Lower leg skin (tissue), 3 donors: Measurements from ENCODE around the gene MRAS.

Experiments used
- POLR2A ChIP-seq, 2 donors: fragments of 450-650 bp; IDR thresholded peaks; one replicate each; pipeline ENCODE4 v1.6.1; 2016 to 2017; ENCODE audit warnings: antibody characterized with exemption in 2 of 2, mild to moderate bottlenecking in 1 of 2, moderate library complexity in 1 of 2
- TF ChIP-seq, protein P1 (sequence below), 3 donors: fragments of 450-650 bp; IDR thresholded peaks; one replicate each; pipeline ENCODE4 v1.5.1; 2016; ENCODE audit warnings: antibody characterized with exemption in 3 of 3, mild to moderate bottlenecking in 3 of 3, moderate library complexity in 2 of 3

DNA sequence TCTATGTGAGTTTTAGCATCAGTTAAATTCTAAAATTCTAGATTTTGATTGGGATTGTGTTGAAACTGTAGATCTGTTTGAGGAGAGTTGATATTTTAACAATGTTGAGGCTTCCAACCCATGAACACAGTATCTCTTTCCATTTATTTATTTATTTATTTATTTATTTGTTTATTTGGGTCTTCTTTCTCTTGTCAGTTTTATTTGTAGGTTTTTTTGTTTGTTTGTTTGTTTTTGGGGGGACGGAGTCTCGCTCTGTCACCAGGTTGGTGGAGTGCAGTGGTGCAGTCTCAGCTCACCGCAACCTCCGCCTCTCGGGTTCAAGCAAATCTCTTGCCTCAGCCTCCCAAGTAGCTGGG lies 25.3 kb downstream of the MRAS start:
- TF ChIP-seq, protein P1, sequence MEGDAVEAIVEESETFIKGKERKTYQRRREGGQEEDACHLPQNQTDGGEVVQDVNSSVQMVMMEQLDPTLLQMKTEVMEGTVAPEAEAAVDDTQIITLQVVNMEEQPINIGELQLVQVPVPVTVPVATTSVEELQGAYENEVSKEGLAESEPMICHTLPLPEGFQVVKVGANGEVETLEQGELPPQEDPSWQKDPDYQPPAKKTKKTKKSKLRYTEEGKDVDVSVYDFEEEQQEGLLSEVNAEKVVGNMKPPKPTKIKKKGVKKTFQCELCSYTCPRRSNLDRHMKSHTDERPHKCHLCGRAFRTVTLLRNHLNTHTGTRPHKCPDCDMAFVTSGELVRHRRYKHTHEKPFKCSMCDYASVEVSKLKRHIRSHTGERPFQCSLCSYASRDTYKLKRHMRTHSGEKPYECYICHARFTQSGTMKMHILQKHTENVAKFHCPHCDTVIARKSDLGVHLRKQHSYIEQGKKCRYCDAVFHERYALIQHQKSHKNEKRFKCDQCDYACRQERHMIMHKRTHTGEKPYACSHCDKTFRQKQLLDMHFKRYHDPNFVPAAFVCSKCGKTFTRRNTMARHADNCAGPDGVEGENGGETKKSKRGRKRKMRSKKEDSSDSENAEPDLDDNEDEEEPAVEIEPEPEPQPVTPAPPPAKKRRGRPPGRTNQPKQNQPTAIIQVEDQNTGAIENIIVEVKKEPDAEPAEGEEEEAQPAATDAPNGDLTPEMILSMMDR (IDR thresholded peaks at IDR 0.05): no peak
- TF ChIP-seq POLR2A (IDR thresholded peaks at IDR 0.05): no peak
